ENCODE results near the gene PACS1.

The PACS1 gene

DNA sequence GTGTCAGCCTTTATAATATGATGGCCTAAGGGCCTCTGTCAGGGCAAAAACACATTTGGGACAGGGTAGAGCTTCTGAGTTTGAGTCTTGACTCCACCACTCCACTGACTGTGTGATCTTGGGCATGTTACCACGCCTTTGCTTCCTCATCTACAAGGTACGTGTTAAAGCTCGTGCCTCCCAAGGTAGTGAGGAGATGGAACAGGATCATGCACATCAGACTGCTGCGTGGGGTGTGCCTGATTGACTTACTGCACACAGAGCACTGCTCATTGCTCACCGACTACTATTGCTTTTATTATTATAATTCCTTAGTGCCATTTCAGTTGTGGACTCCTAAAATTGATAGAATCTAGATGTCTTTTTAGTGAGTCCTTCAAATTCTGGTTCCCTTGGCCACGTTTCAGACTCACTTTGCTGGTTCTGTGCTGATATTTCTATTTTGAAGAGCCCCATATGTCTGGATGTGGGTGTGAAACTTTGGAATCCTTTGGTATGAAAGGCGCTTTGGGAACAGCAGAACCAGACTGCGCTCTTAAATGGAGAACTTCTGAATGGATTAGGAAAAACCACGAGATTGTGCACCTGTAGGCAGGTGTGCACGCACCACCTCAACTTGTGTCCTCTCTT lies 154.3 kb downstream of the PACS1 start:
- no peak for DNase-seq (ENCODE audit: low read depth)

DNA sequence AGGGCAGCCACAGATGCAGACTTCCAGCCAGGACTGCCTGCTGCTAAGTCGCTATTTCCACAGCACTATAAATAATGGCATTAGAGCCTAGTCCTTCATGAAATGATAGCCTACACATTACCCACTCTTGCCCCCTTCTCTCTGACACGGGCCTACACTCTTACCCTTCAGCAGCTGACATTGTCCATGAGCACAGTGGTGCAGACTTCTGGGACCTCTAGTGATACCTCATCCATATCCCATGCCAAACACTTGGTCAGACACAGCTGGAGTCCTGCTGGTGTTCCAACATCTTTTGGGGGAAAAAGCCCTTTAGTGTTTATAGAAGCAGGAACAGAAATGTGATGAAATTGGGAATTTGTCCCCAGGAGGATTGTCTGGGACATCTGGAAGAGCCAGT lies 155.0 kb downstream of the PACS1 start:
- DNase-seq (ENCODE audit: low read depth), result no peak

DNA sequence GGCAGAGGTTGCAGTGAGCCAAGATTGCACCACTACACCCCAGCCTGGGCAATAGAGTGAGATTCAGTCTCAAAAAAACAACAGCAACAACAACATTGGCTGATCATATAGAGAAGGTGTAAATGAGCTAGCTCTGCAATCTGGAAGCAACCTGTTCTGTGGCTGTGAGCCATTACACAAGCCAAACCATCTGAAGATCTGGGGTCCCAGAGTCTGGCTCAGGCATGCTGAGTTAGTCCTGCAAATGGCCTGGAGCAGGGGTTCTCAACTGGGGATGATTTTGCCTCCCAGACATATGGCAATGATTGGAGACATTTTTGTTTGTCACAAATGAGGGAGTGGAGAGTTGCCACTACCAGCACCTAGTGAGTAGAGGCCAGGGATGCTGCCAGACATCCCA lies 156.0 kb downstream of the PACS1 start:
- DNase-seq (ENCODE audit: low read depth), result no peak

DNA sequence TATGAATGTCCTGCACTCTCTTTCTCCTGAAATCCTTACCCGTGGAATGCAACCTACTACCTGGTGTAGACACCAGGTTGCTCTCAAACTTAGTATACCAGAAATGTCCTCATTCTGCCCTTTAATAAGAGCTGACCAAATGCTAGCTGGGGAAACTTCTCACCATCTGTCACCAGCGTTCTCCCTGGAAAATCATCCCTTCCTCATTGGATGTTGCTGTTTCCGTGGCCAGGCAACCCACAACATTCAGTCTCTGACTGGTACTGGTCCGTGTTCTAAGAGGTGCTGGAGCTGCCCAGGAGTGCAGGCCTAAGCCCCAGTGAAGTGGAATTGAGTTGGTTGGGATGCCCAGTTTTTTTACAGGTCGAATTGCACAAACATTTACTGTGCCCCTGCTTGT lies 157.6 kb downstream of the PACS1 start:
- DNase-seq (ENCODE audit: low read depth), result no peak

- no peak for DNase-seq (ENCODE audit: low read depth)
These were observed 158.4 kb downstream of the PACS1 start for GRCh38 chr11:66228521-66228920.

GRCh38 chr11:66230156-66230555 lies 160.1 kb downstream of the PACS1 start:
- DNase-seq (ENCODE audit: low read depth), result no peak

DNA sequence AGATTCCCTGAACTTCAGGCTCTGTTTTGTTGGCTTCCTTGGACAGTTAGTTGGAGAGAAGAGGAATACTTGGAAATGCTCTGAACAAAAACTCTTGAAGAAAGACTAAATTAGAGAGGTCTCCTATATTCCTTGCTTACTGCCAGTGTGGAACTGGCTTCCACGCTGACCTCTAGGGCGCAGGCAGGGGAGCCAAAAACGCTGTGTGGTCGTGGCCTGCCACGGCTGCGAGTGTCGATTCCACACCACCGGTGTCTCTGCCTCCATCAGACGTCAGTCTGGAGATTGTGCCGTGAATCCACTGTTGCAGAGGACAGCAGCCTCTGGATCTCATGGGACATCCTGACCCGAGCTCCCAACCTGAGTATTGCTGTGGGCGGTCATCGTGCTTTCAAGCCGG lies 160.9 kb downstream of the PACS1 start:
- DNase-seq (ENCODE audit: low read depth), result no peak

- DNase-seq (ENCODE audit: low read depth), result no peak
These were observed 161.5 kb downstream of the PACS1 start for GRCh38 chr11:66231561-66231960.

GRCh38 chr11:66232769-66233168 lies 162.7 kb downstream of the PACS1 start:
- no peak for DNase-seq (ENCODE audit: low read depth)

DNA sequence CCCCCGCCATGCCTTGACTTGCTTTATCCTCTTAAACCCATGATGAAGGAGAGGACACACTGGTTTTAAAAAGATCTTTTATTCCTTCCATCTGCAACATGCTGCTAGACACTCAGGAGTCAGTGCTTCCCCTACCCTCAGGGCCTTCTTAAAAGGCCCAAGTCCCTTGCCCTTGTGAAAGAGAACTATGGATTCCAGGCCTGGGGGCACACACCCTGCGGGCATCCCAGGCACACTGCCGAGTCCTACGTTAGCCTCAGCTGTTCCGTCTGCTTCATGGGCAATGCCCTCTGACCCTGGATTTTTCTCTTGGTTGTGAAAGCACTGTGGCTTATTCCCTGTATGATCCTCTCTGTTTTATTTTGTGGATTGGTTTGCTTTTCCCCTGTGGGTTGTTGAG lies 163.2 kb downstream of the PACS1 start:
- DNase-seq (ENCODE audit: low read depth), result no peak

- DNase-seq (ENCODE audit: low read depth), result no peak
These were observed 165.1 kb downstream of the PACS1 start for GRCh38 chr11:66235141-66235540.

DNA sequence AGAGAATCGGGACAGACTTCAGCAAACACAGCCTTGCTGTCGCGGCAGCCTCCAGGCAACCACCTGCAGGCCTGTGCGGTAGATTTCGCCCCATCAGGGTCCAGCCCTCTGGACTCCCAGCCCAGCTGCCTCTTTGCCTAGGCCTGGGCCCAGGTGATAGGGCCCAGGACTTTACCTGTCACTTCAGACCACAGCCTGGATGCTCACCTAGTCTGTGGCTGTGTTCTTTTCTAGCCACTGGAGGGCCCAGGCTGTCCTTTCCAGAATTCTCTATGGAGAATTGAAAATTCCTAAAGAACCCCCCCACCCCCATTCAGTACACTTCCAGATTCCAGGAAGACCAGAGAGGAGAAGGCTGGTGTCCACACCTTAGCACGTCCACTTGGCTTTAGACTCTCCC lies 167.8 kb downstream of the PACS1 start:
- no peak for DNase-seq (ENCODE audit: low read depth)

GRCh38 chr11:66238786-66239413 lies 168.8 kb downstream of the PACS1 start:
- DNase-seq (ENCODE audit: low read depth), result no peak

GRCh38 chr11:66239511-66239910 lies 169.4 kb downstream of the PACS1 start:
- DNase-seq (ENCODE audit: low read depth), result no peak

- DNase-seq (ENCODE audit: low read depth), result no peak
These were observed 170.1 kb downstream of the PACS1 start for GRCh38 chr11:66239998-66240780.

DNA sequence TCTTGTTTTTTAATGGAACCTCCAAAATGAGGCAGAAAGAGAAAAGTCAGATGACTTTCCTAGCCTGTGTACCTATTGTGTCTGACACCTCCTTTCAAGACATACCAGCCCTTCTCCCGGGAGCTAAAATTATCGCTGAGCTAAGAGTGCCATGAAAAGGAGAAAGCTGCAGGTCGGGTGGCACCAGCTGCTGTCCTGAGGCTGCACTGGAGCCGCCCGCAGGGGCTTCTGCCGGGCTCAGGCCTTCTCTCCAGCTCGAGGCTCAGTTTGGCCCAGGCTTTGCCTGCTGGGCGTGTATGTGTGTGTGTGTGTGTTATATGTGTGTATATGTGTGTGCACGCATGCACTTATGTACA lies 170.7 kb downstream of the PACS1 start:
- DNase-seq (ENCODE audit: low read depth), result no peak

GRCh38 chr11:66242095-66242765 lies 172.2 kb downstream of the PACS1 start:
- no peak for DNase-seq (ENCODE audit: low read depth)

DNA sequence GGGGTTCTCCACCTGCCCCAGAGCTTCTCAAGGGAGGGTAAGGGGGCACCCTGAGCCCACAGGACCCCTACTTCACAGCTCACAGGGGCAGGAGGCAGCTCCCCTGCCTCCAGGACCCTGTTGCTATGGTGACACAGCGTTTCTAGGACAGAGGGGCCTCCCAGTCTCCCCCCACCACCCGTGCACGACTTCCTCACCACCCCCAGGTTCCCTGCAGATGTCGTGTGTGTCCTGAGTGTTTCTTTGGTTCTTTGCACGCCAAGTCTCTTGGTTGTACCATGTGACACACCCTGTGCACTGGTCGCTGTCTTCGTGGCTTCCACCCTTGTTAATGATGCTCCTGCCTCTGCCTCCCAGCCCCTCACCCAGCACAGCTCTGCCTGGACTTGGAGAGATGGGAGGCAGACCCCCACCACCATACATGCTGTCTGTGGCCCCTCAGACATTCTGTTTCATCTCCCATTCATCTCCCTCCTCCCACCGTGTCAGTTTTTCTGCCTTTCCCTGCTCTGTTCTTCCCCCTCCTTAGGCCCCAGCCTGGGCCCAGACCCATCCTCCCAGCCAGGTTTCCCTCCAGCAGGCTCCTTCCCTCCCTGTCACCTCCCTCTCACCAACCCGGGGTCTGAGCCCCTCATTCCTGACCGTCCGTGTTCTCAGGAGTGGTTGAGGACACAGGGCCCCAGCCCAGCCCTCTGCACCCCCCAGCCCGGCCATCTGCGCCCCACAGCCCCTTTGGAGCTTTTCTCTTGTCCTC lies 173.9 kb downstream of the PACS1 start:
- DNase-seq (ENCODE audit: low read depth), result no peak

DNA sequence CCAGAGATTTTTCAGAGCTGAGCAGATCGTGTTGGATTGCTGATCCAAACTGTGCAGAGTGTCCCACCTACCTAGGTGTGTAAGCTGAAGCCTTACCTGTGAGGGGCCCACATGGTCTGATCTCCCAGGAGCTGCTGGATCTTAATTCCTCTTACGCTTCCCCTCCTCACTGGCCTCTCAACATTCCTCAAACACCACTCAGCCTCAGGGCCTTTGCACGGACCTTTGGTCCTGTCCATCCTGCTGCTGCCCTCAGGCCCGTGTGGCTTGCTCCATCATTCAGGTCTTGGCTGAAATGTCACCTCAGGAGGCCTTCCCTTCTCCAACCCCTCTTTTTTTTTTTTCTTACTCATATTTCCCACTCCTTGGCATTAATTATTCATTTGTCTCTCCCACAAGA lies 177.2 kb downstream of the PACS1 start:
- DNase-seq (ENCODE audit: low read depth), result no peak

DNA sequence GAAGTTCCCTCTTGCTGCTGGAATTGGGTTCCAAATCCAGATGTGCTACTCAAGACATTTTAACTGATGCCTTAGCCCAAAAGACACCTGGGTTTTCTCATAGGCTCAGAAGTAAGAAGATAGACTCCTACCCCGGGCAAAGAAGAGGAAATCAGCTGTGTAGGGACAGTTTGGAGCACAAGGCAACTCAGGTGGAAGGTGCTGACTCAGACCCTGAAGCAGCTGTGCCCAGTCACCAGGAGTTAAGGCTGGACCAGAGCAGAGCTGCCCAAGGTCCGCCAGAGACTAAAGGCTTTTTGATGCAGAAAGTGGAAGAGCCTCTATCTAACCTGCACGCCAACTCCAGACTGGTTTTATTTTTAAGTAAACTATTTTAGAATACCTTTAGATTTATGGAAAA lies 177.7 kb downstream of the PACS1 start:
- no peak for DNase-seq (ENCODE audit: low read depth)

GRCh38 chr11:66248903-66249302 lies 178.8 kb downstream of the PACS1 start:
- no peak for DNase-seq (ENCODE audit: low read depth)

- DNase-seq (ENCODE audit: low read depth), result no peak
These were observed 181.7 kb downstream of the PACS1 start for GRCh38 chr11:66251809-66252208.
